Hematopoietic multipotent progenitor cell treated with erythropoietin and hydrocortisone succinate and interleukin-3 and kit ligand, for 15 days (in vitro differentiated cells): ENCODE measurements around the gene PTGR3.

Source experiments
- DNase-seq: peaks from one replicate; pipeline ENCODE4 v3.0.0-alpha.2; 2015; ENCODE audit warnings: low spot score

PTGR3 gene

DNA sequence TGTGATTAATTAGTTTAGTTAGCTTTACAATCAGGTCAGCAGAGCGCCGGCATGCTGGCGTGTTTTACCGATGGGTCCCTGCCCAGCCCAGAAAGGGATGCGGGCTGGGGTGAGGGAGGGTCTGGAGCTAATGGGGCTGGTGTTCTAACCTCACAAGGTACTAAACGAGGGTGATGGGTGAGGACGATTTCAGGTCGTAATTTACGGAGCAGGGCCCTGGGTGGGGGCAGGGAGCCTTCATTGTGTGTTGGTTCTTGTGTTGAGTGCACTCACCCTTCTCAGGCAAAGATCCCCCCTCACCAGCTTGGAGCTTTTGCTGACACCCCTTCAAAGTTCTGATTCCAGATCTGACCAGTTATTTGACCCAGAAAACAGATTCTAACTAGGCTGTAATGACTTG is 39.5 kb downstream of the PTGR3 start:
- DNase-seq = no peak

DNA sequence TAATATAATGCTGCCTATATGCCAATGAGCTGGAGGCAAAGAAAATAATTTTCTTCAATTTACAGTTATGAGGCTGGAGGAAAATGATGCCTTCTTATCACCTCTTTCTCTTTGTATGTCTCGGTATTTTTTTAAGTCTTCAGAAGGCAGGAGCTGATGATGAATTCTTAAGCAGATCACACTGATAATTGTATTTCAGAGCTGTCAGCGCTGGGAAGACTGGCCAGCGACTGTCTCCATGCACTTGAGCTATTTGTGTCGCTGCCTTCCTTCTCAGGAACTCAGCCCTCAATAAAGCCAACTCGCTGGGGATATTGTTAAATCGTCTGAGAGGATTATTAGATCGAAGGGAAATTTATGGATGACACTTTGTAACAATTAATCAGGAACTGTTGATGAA is 40.3 kb downstream of the PTGR3 start:
- no peak for DNase-seq

DNA sequence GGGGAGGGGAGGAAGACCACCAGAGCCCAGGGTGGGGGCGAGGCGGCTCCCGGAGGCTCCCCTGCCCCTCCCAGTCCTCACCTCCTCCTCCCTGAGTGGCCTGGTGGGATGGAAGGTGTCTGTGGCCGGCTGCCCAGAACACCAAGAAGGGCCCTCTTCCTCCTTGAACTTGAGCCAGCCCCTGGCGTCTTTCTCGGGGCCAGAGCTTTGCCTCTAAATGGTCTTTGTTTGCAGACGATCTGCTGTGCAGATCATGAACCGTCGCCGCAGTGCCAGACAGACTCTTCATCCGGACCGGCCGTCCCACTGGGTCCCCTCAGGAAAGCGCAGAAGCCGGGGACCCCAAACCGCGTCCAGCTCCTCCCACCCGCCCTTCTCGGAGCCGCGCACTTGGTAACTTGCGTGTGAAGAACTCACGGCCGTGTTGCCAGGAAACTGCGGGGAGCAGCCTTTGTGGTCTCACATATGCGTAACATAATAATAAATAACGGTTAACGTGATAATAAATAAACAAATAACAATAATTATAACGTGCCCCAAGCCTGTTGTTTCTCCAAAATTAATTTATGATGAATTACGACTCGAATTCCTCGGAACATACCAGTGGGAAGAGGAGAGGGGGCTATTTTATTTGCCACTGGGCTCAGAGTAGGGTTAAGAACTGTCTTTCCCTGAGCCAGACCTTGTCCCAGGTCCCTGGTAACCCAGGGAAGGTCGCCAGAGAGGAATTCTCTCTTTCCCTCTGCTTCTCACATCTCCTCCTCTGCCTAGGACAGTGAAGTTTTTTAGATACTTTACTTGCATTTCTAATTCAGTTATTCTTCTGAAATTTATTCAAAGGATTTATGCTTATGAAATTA is 41.0 kb downstream of the PTGR3 start:
- DNase-seq = no peak

DNA sequence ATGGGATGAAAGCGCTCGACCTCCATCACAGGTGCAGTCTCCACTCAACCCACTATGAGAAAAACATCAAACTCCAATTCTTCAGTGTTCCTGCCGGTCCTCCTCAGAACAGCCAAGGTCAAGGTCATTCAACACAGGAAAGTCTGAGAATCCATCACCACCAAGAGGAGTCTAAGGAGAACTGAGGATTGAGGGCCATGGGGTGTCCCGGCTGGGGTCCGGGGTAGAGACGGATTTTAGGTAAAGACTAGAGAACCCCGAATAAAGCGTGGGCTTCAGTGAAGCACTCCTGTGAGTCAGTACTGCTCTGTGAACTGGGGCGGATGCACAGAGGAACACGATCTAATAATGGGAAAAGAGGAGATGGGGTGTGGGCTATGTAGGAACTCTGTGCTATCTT is 41.8 kb downstream of the PTGR3 start:
- DNase-seq = no peak

DNA sequence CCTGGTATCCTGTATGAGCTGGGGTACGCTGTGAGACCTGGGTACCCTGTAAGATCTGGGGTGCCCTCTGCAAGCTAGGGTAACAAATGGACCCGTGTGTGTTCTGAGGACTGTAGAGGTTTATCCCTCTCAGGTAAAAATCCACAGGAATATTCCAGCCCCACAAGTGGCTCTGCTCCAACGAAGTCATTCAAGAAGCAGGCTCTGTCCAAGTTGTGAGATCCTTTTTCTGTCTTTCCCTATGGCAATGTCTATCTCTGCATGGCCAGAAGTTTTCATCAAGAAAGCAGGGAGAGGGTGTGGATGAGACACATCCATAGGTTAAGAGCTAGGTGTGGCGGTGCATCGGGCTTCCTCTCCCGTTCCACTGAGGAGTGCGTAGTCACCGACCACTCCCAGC is 43.0 kb downstream of the PTGR3 start:
- no peak for DNase-seq

DNA sequence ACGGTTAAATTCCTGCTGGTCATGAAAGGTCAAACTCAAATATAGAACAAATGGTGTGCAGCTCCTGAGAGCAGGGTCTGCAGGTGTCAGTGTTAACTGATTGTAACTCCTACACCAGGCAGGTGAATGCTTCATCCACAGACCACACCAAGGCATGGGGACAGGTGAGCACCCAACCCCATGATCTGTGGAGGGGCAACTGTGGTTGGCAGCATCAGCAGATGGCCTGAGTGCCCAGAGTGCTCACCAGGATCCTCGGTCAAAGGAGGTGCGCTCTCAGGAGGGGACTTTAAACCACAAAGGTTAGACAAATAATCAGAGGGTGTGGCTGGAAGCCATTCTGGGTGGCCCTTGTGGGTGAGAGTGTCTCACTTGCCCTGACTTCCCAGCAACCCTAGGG is 44.5 kb downstream of the PTGR3 start:
- no peak for DNase-seq

DNA sequence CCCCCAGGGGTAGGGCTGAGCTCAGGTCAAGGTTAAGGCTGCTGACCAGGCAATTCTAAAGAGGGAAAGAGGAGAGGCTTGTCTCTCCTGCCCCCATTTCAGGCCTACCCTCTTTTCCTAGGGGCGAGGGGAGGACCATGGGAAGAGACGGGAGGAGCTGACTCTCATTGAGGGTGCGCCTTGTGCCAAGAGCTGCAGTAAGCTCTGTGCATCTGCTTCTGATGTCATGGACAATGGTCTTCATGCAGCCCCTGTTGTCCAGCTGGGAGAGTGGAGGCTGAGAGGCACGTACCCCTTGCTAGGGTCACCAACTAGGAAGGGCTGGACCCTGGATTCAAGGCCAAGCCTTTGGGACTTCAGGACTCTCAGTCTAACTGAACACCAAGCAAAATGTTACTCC is 45.2 kb downstream of the PTGR3 start:
- no peak for DNase-seq

DNA sequence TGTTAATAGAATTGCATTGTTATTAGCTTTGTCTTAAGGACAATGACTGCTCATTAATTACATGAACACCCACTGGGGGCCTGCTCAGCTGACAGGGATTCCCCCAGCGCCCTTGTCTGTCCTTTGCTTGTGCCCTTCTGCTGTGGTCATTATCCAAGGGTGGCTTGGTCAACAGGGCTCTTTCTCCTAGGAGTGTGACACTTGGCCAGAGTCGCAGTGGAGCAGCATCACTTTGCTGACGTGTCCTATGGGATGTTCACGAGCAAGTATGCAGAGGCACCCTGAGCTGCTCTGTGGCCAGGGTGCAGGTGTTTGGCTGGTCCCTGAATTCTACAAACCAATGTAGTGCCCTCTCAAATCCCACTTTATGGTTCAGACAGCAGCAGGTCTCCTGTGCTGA is 46.0 kb downstream of the PTGR3 start:
- no peak for DNase-seq

DNA sequence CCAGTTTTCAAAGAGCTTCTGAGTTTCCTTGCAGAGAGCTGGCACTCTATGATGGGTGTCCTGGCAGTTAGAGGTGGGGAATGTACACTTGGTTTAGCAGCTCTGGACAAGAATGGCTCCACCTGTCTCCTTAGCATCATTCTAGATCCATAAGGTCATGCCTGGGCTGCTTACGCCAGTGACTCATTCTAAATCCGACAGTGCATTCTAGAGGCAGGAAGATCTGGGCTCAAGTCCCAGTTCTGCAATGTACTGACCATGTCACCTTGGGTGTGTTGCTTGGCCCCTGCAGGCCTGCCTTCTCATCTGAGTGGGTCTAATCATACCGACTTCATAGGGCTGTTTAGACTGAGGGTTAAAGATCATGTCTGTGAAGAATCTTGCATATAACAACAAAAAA is 46.5 kb downstream of the PTGR3 start:
- DNase-seq = no peak

DNA sequence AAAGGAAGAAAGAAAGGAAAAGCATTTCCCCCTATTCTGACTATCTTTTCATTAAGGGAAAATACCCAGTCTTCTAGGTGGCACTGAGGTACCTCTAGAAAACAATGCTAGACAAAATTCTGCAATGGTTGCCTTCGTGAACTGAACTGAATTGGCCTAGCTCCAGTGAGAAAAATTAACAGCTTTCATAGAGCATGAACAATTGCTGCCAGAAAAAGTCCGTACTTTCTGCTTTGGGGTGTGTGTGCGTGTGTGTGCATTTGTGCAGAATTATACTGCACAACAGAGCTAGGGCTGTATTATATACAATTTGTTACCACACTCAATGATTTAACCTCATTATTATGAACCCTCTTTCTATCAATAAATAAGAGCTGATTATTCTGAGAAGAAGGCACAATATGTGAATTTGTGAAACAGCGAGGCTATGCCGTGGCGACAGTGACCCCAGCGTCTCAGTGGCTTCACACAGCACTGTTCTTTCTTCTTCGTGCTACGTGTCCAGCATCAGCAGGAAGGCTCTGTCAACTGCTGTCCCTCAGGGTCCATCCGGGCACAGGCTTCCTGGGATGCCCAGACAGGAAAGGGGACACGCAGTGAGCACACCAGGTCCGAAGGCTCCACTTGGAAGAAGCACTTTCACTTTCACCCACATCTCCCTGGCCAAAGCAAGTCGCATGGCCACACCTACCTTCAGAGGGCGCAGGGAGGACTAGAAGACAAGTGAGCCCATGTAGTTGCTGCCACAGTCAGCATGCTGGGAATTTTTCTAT is 47.5 kb downstream of the PTGR3 start:
- peak; percentile 58 for DNase-seq

DNA sequence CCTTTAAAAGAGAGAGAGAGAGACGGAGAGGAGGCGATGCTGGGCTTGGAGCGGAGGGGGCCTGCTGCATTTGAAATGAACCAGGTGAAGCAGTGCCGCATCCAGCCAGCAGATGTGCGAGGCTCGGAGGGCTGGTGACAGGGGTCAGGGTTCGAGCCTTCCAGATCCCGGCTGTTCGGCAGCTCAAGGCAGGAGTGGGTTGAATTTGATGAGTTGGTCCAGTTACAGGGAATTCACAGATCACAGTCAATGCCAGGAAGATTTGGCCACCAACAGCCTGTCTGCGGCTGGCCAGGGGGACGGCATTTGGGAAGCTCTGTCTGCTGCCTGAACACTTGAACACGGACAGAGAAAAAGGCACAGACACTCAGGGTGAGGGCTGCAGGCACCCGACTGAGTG is 48.6 kb downstream of the PTGR3 start:
- DNase-seq = no peak

DNA sequence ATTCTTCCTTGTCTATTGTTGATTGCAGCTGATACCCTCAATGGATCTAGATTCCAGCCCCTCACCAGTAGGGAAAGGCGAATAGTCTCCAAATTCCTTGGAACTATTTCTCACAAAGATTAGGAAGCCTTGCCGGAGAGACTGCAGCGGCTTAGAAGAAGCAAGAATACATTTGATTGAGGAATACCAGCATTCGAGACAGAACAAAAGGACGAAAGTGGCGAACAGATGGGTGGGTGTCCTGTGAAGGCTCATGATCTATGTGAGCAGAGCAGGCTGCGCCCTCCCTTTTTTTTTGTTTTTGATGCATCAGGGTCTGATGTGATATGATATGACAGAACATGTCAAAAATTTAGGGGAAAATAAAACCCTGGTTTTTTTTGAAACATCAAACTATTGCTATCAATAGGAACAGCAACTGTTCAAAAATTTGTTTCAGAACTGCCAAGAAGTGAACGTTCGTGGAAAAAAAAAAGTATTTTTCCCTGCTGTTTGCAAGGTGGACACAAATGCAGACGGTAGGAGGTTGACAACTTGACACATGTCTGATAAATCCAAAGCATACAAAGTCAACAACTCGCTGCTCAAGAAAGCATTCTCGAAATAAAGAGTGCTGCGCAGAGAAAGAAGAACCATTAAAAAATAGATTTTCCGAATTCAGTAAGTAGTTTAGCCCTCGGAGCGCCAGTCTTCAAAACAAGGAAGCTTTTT is 49.1 kb downstream of the PTGR3 start:
- no peak for DNase-seq

DNA sequence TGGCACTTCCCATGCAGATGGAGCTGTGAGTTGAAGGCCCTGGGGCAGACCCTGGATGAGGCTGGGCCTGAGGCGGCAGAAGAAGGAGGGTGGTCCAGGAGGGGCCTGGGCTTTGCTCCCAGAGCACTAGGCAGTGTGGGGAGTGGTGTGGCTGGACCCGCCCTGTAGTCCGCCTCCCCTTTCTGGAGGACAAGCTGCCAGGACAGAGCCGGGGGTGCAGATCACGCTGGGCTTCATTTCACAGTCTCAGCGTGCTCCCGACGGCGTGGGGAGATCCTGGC is 49.8 kb downstream of the PTGR3 start:
- DNase-seq = no peak
